GM20000 (cell line): ENCODE measurements around the gene JCHAIN.

Source experiments
- DNase-seq: peaks from one replicate; pipeline ENCODE4 v3.0.0; 2012; ENCODE audit warnings: low spot score
- CTCF ChIP-seq: IDR thresholded peaks from 2 replicates; pipeline ENCODE4 v1.5.1; 2012; ENCODE audit warnings: mild to moderate bottlenecking, control low read depth; ENCODE audit errors: extremely low read depth, missing control alignments

JCHAIN gene

GRCh38 chr4:70614184-70614555 is 52.1 kb downstream of the JCHAIN start:
- DNase-seq: no peak

GRCh38 chr4:70613306-70614183 is 52.8 kb downstream of the JCHAIN start:
- no peak for TF ChIP-seq CTCF
- no peak for DNase-seq

More at GRCh38 chr4:70614184-70614555, 52.1 kb downstream of the JCHAIN start:
- no peak for TF ChIP-seq CTCF

DNA sequence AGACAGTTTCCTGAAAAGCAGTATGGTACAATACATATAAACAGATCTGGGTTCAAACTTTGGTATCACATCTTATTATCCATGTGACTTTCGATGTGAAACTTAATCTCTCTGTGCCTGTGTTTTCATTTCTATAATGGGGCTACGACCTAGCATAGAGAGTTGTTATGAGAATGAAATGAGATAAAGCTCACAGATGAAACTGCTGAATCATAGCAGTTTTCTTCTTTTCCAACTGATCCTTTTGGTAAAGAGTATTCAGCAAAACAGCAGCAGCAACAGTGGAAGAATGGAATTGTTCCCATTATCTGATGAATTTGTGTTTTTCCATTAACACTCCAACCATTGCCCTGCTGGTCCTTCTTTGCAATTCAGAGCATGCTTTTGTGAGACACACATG is 58.0 kb downstream of the JCHAIN start:
- no peak for DNase-seq
- TF ChIP-seq CTCF: no peak

DNA sequence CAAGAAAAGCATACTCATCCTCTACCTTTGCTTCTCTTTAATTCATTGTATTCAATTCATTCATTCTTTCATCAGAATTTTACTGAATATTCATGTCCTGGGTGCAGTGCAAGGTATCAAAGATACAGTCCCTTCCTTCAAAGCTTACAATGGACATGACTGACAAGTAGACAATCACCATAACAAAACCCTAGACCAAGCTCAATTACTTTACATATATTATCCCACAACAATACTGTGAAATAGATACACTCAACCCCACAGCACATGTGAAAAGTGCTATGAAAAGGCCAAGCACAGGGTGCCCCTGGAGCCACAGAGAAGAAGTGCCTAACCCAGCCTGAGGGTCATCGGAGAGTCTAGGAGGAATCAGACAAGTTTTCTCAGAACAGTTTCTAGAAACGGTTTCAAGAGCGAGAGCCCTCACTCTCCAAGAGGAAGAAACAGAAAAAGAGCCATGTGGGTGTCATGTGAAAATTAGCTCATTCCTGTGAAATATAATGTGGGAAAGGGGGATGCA is 58.9 kb downstream of the JCHAIN start:
- DNase-seq: no peak
- TF ChIP-seq CTCF: no peak

GRCh38 chr4:70606459-70606858 is 59.8 kb downstream of the JCHAIN start:
- no peak for TF ChIP-seq CTCF
- no peak for DNase-seq
